Uterus (tissue), 4 donors: Measurements from ENCODE around the gene LOXL3. TPM values are rescaled to one million over a fixed set of nuclear protein-coding genes. Genes with fewer than 3 reads are reported as not detected.

Experiments
- DNase-seq, 2 donors: peaks; one replicate each; pipeline ENCODE4 v3.0.0-alpha.2; 2019 to 2020
- H3K27ac ChIP-seq, 2 donors: fragments of 200-600 bp; sonication (generic); 1 replicate in 1 of 2; 2 replicates in 1 of 2; pipeline ENCODE4 v1.5.1; 2016 to 2018
- H3K27me3 ChIP-seq, 2 donors: fragments of 200-600 bp; sonication (generic); one replicate each; pipeline ENCODE4 v1.5.1; 2018 to 2019; ENCODE audit warnings: control low read depth in 1 of 2
- H3K36me3 ChIP-seq, 2 donors: fragments of 200-600 bp; sonication (generic); one replicate each; pipeline ENCODE4 v1.5.1; 2019; ENCODE audit warnings: control low read depth in 1 of 2
- H3K4me1 ChIP-seq, 2 donors: fragments of 200-600 bp; sonication (generic); one replicate each; pipeline ENCODE4 v1.5.1; 2018 to 2019; ENCODE audit warnings: control low read depth in 1 of 2
- H3K4me3 ChIP-seq, 2 donors: fragments of 200-600 bp; sonication (generic); 1 replicate in 1 of 2; 2 replicates in 1 of 2; pipeline ENCODE4 v1.5.1; 2018 to 2019; ENCODE audit warnings: mild to moderate bottlenecking in 1 of 2
- H3K9me3 ChIP-seq, 2 donors: fragments of 200-600 bp; sonication (generic); one replicate each; pipeline ENCODE4 v1.5.1; 2019; ENCODE audit warnings: control low read depth in 1 of 2
- CTCF ChIP-seq, 4 experiments: fragments of 200-600 bp in 2 of 4; fragments of 450-650 bp in 2 of 4; sonication (generic) in 2 of 4; IDR thresholded peaks; one replicate each; pipeline ENCODE4 v1.5.1; 2016 to 2019; ENCODE audit warnings: antibody characterized with exemption in 4 of 4, mild to moderate bottlenecking in 2 of 4, moderate library complexity in 1 of 4
- POLR2A ChIP-seq, 2 donors: fragments of 450-650 bp; IDR thresholded peaks; one replicate each; pipeline ENCODE4 v1.6.1; 2016; ENCODE audit warnings: antibody characterized with exemption in 2 of 2, mild to moderate bottlenecking in 1 of 2, moderate library complexity in 1 of 2
- intact Hi-C: fragments of 100-400 bp; cut with DNase I; formaldehyde crosslinking; loops from one replicate; pipeline ENCODE4 v1.15.1; 2023; ENCODE audit warnings: low total_unique reads
- total RNA-seq, 4 donors: library from RNA; depleted of rRNA in 3 of 4; stranded (reverse); fragments of >200 nt in 3 of 4; gene quantifications; one replicate each; pipeline versions ENCODE4 v1.1.0 to v1.2.4, GENCODE V29; 2014 to 2023
- donor health status: DM: yes; HTN: yes; CAD: no.

The LOXL3 gene
- total RNA-seq, 4 donors from 2014 or later: 9.5 to 26.5 (median 17.5) TPM

GRCh38 chr2:74536166-74536950, 17.4 kb downstream of the LOXL3 start:
- no peak for DNase-seq
- no peaks in the 10 kb centered on the region for H3K4me1 ChIP-seq
- no peaks in the 10 kb centered on the region for H3K36me3 ChIP-seq
- H3K27ac ChIP-seq: no peak overlapping the region
- intact Hi-C loops: no loop called here
- TF ChIP-seq CTCF (IDR thresholded peaks at IDR 0.05) (no peak), POLR2A (IDR thresholded peaks at IDR 0.05) (no peak)
- no peaks in the 10 kb centered on the region for H3K27me3 ChIP-seq
- H3K4me3 ChIP-seq: no peak overlapping the region
- no peaks in the 10 kb centered on the region for H3K9me3 ChIP-seq

GRCh38 chr2:74535440-74535965, 18.2 kb downstream of the LOXL3 start:
- intact Hi-C loops: no loop called here
- no peak overlapping the region for H3K4me3 ChIP-seq
- TF ChIP-seq CTCF (IDR thresholded peaks at IDR 0.05): no peak
- TF ChIP-seq POLR2A (IDR thresholded peaks at IDR 0.05): no peak

DNA sequence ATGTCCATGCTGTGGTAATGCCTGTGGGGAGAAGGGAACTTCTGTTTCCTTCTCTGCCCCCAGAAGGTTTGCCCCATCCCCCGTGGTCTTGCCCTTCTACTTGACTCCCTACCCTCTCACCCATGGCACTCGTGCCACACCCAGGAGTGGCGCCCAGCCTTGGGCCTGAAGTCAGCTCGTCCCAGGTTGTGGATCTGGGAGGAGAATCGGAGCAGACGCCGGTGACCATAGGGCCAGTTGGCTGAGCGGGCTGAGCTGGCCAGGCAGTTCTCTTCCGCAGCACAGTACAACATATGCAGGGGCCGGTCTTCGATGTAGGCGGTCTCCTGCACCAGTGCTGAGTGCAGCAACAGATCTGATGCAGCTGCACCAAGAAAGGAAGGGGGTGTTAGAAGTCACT, 19.3 kb downstream of the LOXL3 start:
- peaks cover 0 to 4% of the 10 kb centered on the region in 2 donors for H3K4me1 ChIP-seq
- H3K27ac ChIP-seq: no peak overlapping the region
- DNase-seq: no peak
- H3K36me3 ChIP-seq: no peaks in the 10 kb centered on the region
- no peak overlapping the region for H3K4me3 ChIP-seq
- no peaks in the 10 kb centered on the region for H3K9me3 ChIP-seq
- intact Hi-C loops: no loop called here
- TF ChIP-seq POLR2A (IDR thresholded peaks at IDR 0.05): no peak
- no peak for TF ChIP-seq CTCF (IDR thresholded peaks at IDR 0.05)
- no peaks in the 10 kb centered on the region for H3K27me3 ChIP-seq

More at GRCh38 chr2:74535440-74535965, 18.2 kb downstream of the LOXL3 start:
- no peak overlapping the region for H3K27ac ChIP-seq
- H3K9me3 ChIP-seq: no peaks in the 10 kb centered on the region
- H3K36me3 ChIP-seq: no peaks in the 10 kb centered on the region
- H3K27me3 ChIP-seq: no peaks in the 10 kb centered on the region
- DNase-seq: no peak
- peaks cover 0 to 4% of the 10 kb centered on the region in 2 donors for H3K4me1 ChIP-seq

- no peak for DNase-seq
- H3K27ac ChIP-seq: no peak overlapping the region
- TF ChIP-seq CTCF (IDR thresholded peaks at IDR 0.05): no peak
- no peak for TF ChIP-seq POLR2A (IDR thresholded peaks at IDR 0.05)
- peaks cover 0 to 7% of the 10 kb centered on the region in 2 donors for H3K4me1 ChIP-seq
- H3K9me3 ChIP-seq: no peaks in the 10 kb centered on the region
- intact Hi-C loops: no loop called here
- H3K36me3 ChIP-seq: no peaks in the 10 kb centered on the region
- no peak overlapping the region for H3K4me3 ChIP-seq
- no peaks in the 10 kb centered on the region for H3K27me3 ChIP-seq
These were observed 20.3 kb downstream of the LOXL3 start for GRCh38 chr2:74533464-74533863.

GRCh38 chr2:74532222-74532621, 21.5 kb downstream of the LOXL3 start:
- Histone ChIP-seq H3K27me3 (no peaks in the 10 kb centered on the region), H3K36me3 (no peaks in the 10 kb centered on the region), H3K9me3 (no peaks in the 10 kb centered on the region), H3K4me1 (peaks cover 0 to 8% of the 10 kb centered on the region in 2 donors), H3K27ac (no peak overlapping the region), H3K4me3 (no peak overlapping the region)
- TF ChIP-seq POLR2A (IDR thresholded peaks at IDR 0.05) (no peak), CTCF (IDR thresholded peaks at IDR 0.05) (no peak)
- DNase-seq: no peak
- intact Hi-C loops: no loop called here
